OCI-LY3 (cell line): ENCODE results near the gene MYOT.

ENCODE experiments used
- EZH2phosphoT487 ChIP-seq: fragments of 200-600 bp; shearing (Covaris generic); IDR thresholded peaks from 2 replicates; pipeline ENCODE4 v1.6.1; 2018; ENCODE audit warnings: antibody characterized with exemption, mixed run types, low read depth
- TF ChIP-seq, protein P1 (sequence below): fragments of 200-600, 300-600 bp; sonication (generic); IDR thresholded peaks from 2 replicates; pipeline ENCODE4 v1.5.1; 2014; ENCODE audit warnings: antibody characterized with exemption, low read length, low read depth

DNA sequence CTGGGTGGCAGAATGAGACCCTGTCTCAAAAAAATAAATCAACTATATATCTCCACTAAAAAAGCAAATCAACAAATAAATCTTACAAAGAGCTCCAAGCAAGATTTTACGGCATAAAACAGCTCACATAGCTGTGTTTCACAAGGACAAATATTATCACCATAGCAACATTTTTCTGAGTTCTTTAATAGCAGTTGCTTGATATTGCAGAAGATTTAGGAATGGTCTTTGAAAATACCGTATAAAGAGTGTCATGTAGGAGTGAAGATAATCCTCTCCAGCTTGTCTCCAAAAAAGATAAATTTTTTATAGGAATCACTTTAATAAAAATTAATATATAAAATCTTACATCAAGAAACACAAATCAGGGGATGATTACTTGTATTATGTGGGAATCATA, 36.6 kb upstream of the MYOT start:
- TF ChIP-seq, protein P1, sequence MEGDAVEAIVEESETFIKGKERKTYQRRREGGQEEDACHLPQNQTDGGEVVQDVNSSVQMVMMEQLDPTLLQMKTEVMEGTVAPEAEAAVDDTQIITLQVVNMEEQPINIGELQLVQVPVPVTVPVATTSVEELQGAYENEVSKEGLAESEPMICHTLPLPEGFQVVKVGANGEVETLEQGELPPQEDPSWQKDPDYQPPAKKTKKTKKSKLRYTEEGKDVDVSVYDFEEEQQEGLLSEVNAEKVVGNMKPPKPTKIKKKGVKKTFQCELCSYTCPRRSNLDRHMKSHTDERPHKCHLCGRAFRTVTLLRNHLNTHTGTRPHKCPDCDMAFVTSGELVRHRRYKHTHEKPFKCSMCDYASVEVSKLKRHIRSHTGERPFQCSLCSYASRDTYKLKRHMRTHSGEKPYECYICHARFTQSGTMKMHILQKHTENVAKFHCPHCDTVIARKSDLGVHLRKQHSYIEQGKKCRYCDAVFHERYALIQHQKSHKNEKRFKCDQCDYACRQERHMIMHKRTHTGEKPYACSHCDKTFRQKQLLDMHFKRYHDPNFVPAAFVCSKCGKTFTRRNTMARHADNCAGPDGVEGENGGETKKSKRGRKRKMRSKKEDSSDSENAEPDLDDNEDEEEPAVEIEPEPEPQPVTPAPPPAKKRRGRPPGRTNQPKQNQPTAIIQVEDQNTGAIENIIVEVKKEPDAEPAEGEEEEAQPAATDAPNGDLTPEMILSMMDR: no peak
- no peak for TF ChIP-seq EZH2phosphoT487
